Skeletal muscle satellite cell (primary cell): ENCODE results near the gene DEGS1.

Experiments
- H3K27me3 ChIP-seq: 2 replicates; pipeline ENCODE4 v1.7.0; 2013; ENCODE audit warnings: low read length; ENCODE audit not compliant: control insufficient read depth, insufficient read depth
- H3K36me3 ChIP-seq: 2 replicates; pipeline ENCODE4 v1.7.0; 2013; ENCODE audit warnings: mild to moderate bottlenecking, control low read depth, low read length; ENCODE audit not compliant: insufficient read depth
- H3K4me1 ChIP-seq: 2 replicates; pipeline ENCODE4 v1.7.0; 2013; ENCODE audit warnings: low read length; ENCODE audit not compliant: control insufficient read depth, insufficient read depth
- H3K4me2 ChIP-seq: 2 replicates; pipeline ENCODE4 v1.7.0; 2013; ENCODE audit warnings: mild to moderate bottlenecking, low read length
- H3K4me3 ChIP-seq: 2 replicates; pipeline ENCODE4 v1.7.0; 2013; ENCODE audit warnings: low read length
- H3K9ac ChIP-seq: 2 replicates; pipeline ENCODE4 v1.7.0; 2013; ENCODE audit warnings: mild to moderate bottlenecking, low read depth, low read length, moderate library complexity
- H3K9me3 ChIP-seq: replicated peaks from 2 replicates; pipeline ENCODE4 v1.7.0; 2013; ENCODE audit warnings: mild to moderate bottlenecking, control low read depth, low read length

DEGS1 gene

GRCh38 chr1:224163311-224163710 lies 19.7 kb upstream of the DEGS1 start:
- no peaks in the 10 kb centered on the region for H3K4me1 ChIP-seq

GRCh38 chr1:224168859-224169380 lies 14.1 kb upstream of the DEGS1 start:
- Histone ChIP-seq H3K9me3 (no peaks in the 10 kb centered on the region), H3K4me2 (peak overlapping the region; percentile 70), H3K36me3 (no peaks in the 10 kb centered on the region), H3K4me3 (peak overlapping the region; percentile 46), H3K27me3 (peaks cover 3% of the 10 kb centered on the region), H3K4me1 (peaks cover 9% of the 10 kb centered on the region), H3K9ac (peak overlapping the region; percentile 1)

More at GRCh38 chr1:224163311-224163710, 19.7 kb upstream of the DEGS1 start:
- no peak overlapping the region for H3K9ac ChIP-seq
- H3K9me3 ChIP-seq, result no peaks in the 10 kb centered on the region
- H3K36me3 ChIP-seq, result peaks cover 23% of the 10 kb centered on the region
- no peak overlapping the region for H3K4me3 ChIP-seq
- no peak overlapping the region for H3K4me2 ChIP-seq
- H3K27me3 ChIP-seq, result no peaks in the 10 kb centered on the region

GRCh38 chr1:224169718-224170270 lies 13.2 kb upstream of the DEGS1 start:
- Histone ChIP-seq H3K4me3 (no peak overlapping the region), H3K9me3 (no peaks in the 10 kb centered on the region), H3K4me1 (peaks cover 9% of the 10 kb centered on the region), H3K9ac (no peak overlapping the region), H3K36me3 (no peaks in the 10 kb centered on the region), H3K27me3 (peaks cover 3% of the 10 kb centered on the region), H3K4me2 (no peak overlapping the region)

GRCh38 chr1:224170343-224170742 lies 12.7 kb upstream of the DEGS1 start:
- H3K4me2 ChIP-seq, result no peak overlapping the region
- no peak overlapping the region for H3K4me3 ChIP-seq
- H3K9me3 ChIP-seq, result no peaks in the 10 kb centered on the region
- peaks cover 9% of the 10 kb centered on the region for H3K4me1 ChIP-seq
- no peaks in the 10 kb centered on the region for H3K36me3 ChIP-seq
- H3K9ac ChIP-seq, result no peak overlapping the region
- peaks cover 3% of the 10 kb centered on the region for H3K27me3 ChIP-seq

GRCh38 chr1:224170748-224171478 lies 12.1 kb upstream of the DEGS1 start:
- H3K4me2 ChIP-seq, result no peak overlapping the region

GRCh38 chr1:224172229-224172628 lies 10.8 kb upstream of the DEGS1 start:
- no peak overlapping the region for H3K4me3 ChIP-seq
- no peaks in the 10 kb centered on the region for H3K36me3 ChIP-seq
- H3K27me3 ChIP-seq, result peaks cover 3% of the 10 kb centered on the region
- no peak overlapping the region for H3K9ac ChIP-seq
- peaks cover 9% of the 10 kb centered on the region for H3K4me1 ChIP-seq
- no peaks in the 10 kb centered on the region for H3K9me3 ChIP-seq
- no peak overlapping the region for H3K4me2 ChIP-seq

More at GRCh38 chr1:224170748-224171478, 12.1 kb upstream of the DEGS1 start:
- Histone ChIP-seq H3K9ac (no peak overlapping the region), H3K4me3 (no peak overlapping the region), H3K9me3 (no peaks in the 10 kb centered on the region), H3K4me1 (peaks cover 9% of the 10 kb centered on the region), H3K36me3 (no peaks in the 10 kb centered on the region), H3K27me3 (peaks cover 3% of the 10 kb centered on the region)

GRCh38 chr1:224173523-224173922 lies 9.5 kb upstream of the DEGS1 start:
- Histone ChIP-seq H3K4me1 (peaks cover 9% of the 10 kb centered on the region), H3K27me3 (peaks cover 3% of the 10 kb centered on the region), H3K4me3 (no peak overlapping the region), H3K36me3 (no peaks in the 10 kb centered on the region), H3K4me2 (no peak overlapping the region), H3K9ac (no peak overlapping the region), H3K9me3 (no peaks in the 10 kb centered on the region)

- Histone ChIP-seq H3K4me3 (no peak overlapping the region), H3K9ac (no peak overlapping the region), H3K36me3 (no peaks in the 10 kb centered on the region)
These were observed 7.4 kb upstream of the DEGS1 start for GRCh38 chr1:224175617-224176016.

GRCh38 chr1:224177356-224177999 lies 5.6 kb upstream of the DEGS1 start:
- Histone ChIP-seq H3K9me3 (no peaks in the 10 kb centered on the region), H3K4me3 (no peak overlapping the region), H3K4me1 (peaks cover 4% of the 10 kb centered on the region), H3K4me2 (no peak overlapping the region), H3K27me3 (peaks cover 3% of the 10 kb centered on the region), H3K36me3 (no peaks in the 10 kb centered on the region), H3K9ac (no peak overlapping the region)

More at GRCh38 chr1:224175617-224176016, 7.4 kb upstream of the DEGS1 start:
- peak overlapping the region; percentile 47 for H3K4me2 ChIP-seq
- no peaks in the 10 kb centered on the region for H3K4me1 ChIP-seq
- peaks cover 3% of the 10 kb centered on the region for H3K27me3 ChIP-seq
- no peaks in the 10 kb centered on the region for H3K9me3 ChIP-seq

- Histone ChIP-seq H3K36me3 (no peaks in the 10 kb centered on the region), H3K9ac (no peak overlapping the region), H3K4me3 (no peak overlapping the region), H3K27me3 (no peaks in the 10 kb centered on the region), H3K9me3 (no peaks in the 10 kb centered on the region), H3K4me2 (no peak overlapping the region), H3K4me1 (peaks cover 7% of the 10 kb centered on the region)
These were observed 4.1 kb upstream of the DEGS1 start for GRCh38 chr1:224178894-224179293.

GRCh38 chr1:224180783-224181452 lies 2.1 kb upstream of the DEGS1 start:
- Histone ChIP-seq H3K9me3 (no peaks in the 10 kb centered on the region), H3K27me3 (no peaks in the 10 kb centered on the region), H3K4me3 (no peak overlapping the region), H3K4me1 (peaks cover 19% of the 10 kb centered on the region), H3K36me3 (no peaks in the 10 kb centered on the region), H3K9ac (no peak overlapping the region), H3K4me2 (no peak overlapping the region)
